ENCODE results near the gene PGBD5.

The PGBD5 gene

GRCh38 chr1:230265200-230266115, 160.7 kb downstream of the PGBD5 start:
- H3K4me3 Mint-ChIP-seq: no peak overlapping the region
- peaks cover 41% of the 10 kb centered on the region for H3K36me3 Mint-ChIP-seq
- H3K4me1 Mint-ChIP-seq: peaks cover 3% of the 10 kb centered on the region
- DNase-seq (ENCODE audit: low spot score in 2 of 2): no peak
- no peak overlapping the region for H3K27ac Mint-ChIP-seq
- H3K9me3 Mint-ChIP-seq: no peaks in the 10 kb centered on the region
- ATAC-seq: no peak
